Tibial nerve (tissue), 4 donors: ENCODE measurements around the gene FOXRED1.

Experiments
- EP300 ChIP-seq, 2 donors: sonication (generic); formaldehyde crosslinking; IDR thresholded peaks; one replicate each; pipeline ENCODE4 v1.6.1; 2017; ENCODE audit warnings: antibody characterized with exemption in 2 of 2, mild to moderate bottlenecking in 1 of 2
- POLR2A ChIP-seq, 2 donors: fragments of 450-650 bp; IDR thresholded peaks; one replicate each; pipeline ENCODE4 v1.6.1; 2017; ENCODE audit warnings: antibody characterized with exemption in 2 of 2, mild to moderate bottlenecking in 2 of 2, moderate library complexity in 2 of 2
- TF ChIP-seq, protein P1 (sequence below), 5 experiments: fragments of 200-600 bp in 3 of 5; fragments of 450-650 bp in 2 of 5; sonication (generic) in 3 of 5; IDR thresholded peaks; one replicate each; pipeline ENCODE4 v1.5.1; 2016 to 2019; ENCODE audit warnings: antibody characterized with exemption in 5 of 5, mild to moderate bottlenecking in 3 of 5, moderate library complexity in 2 of 5

GRCh38 chr11:126232683-126233082, 36.3 kb upstream of the FOXRED1 start:
- TF ChIP-seq, protein P1, sequence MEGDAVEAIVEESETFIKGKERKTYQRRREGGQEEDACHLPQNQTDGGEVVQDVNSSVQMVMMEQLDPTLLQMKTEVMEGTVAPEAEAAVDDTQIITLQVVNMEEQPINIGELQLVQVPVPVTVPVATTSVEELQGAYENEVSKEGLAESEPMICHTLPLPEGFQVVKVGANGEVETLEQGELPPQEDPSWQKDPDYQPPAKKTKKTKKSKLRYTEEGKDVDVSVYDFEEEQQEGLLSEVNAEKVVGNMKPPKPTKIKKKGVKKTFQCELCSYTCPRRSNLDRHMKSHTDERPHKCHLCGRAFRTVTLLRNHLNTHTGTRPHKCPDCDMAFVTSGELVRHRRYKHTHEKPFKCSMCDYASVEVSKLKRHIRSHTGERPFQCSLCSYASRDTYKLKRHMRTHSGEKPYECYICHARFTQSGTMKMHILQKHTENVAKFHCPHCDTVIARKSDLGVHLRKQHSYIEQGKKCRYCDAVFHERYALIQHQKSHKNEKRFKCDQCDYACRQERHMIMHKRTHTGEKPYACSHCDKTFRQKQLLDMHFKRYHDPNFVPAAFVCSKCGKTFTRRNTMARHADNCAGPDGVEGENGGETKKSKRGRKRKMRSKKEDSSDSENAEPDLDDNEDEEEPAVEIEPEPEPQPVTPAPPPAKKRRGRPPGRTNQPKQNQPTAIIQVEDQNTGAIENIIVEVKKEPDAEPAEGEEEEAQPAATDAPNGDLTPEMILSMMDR (IDR thresholded peaks at IDR 0.05): no peak
- no peak for TF ChIP-seq POLR2A (IDR thresholded peaks at IDR 0.05)
- no peak for TF ChIP-seq EP300 (IDR thresholded peaks at IDR 0.05)
